GM12878 (cell line): Measurements from ENCODE around the gene KHDC1. TPM values are rescaled to one million over a fixed set of nuclear protein-coding genes. Genes with fewer than 3 reads are reported as not detected.

ENCODE experiments used
- ATAC-seq: fragments of 200-7000 bp; cut with Tn5 transposase; 3 replicates; pipeline ENCODE4 v1.9.1; 2020; ENCODE audit warnings: mild to moderate bottlenecking, moderate library complexity
- BruUV-seq: library from RNA; stranded (reverse); fragments of 400-500 nt; replicated peaks from 2 replicates; lab custom pipeline; 2021; lab: Mats Ljungman, UMichigan
- CTCF ChIA-PET: fragments of 300-600 bp; sonication (Branson Sonifier 250); formaldehyde crosslinking; extraction: SDS; loops from one replicate; lab custom pipeline; 2021; ENCODE audit warnings: inconsistent platforms; lab: Yijun Ruan, JAX
- POLR2A ChIA-PET: fragments of 350-600 bp; formaldehyde crosslinking; extraction: SDS; loops from one replicate; lab custom pipeline; 2021; ENCODE audit warnings: inconsistent platforms; lab: Charles Lee
- RAD21 ChIA-PET: fragments of 300-600 bp; sonication (Branson Sonifier 250); formaldehyde crosslinking; loops from one replicate; lab custom pipeline; 2023; ENCODE audit warnings: antibody characterized with exemption; ENCODE audit not compliant: unreplicated experiment; lab: Charles Lee
- SMC1A ChIA-PET: fragments of 300-600 bp; sonication (Branson Sonifier 250); formaldehyde crosslinking; loops from one replicate; lab custom pipeline; 2023; ENCODE audit not compliant: unreplicated experiment, uncharacterized antibody; lab: Charles Lee
- DNase-seq: peaks from one replicate; pipeline ENCODE4 v3.0.0-alpha.2; 2011; ENCODE audit warnings: low read depth, low spot score
- FAIRE-seq: peaks from 3 replicates; lab custom pipeline; 2011; peaks lifted over from hg19 to GRCh38; lab: Jason Lieb, UNC
- H2AFZ ChIP-seq: 2 replicates; pipeline ENCODE4 v1.6.0; 2011; ENCODE audit warnings: low read depth, low read length, control low read depth; ENCODE audit not compliant: control insufficient read depth
- H3K27ac ChIP-seq: 2 replicates; pipeline ENCODE4 v1.5.1; 2011; ENCODE audit warnings: control low read depth; ENCODE audit not compliant: control insufficient read depth, insufficient read depth
- H3K27me3 ChIP-seq, 2 experiments: replicated peaks in 1 of 2; 2 replicates each; pipeline versions ENCODE4 v1.6.0 to v1.6.1; 2011; ENCODE audit warnings: low read length in 1 of 2; ENCODE audit not compliant: control insufficient read depth in 2 of 2, insufficient read depth in 2 of 2
- H3K36me3 ChIP-seq, 2 experiments: 2 replicates each; pipeline ENCODE4 v1.5.1; 2011; ENCODE audit warnings: low read length in 1 of 2; ENCODE audit not compliant: control insufficient read depth in 2 of 2, insufficient read depth in 2 of 2
- H3K4me1 ChIP-seq: 2 replicates; pipeline ENCODE4 v1.6.1; 2011; ENCODE audit warnings: mild to moderate bottlenecking, low read length, moderate library complexity, mixed read lengths; ENCODE audit not compliant: control insufficient read depth, insufficient read depth
- H3K4me2 ChIP-seq: 2 replicates; pipeline ENCODE4 v1.6.0; 2011; ENCODE audit warnings: control low read depth; ENCODE audit not compliant: control insufficient read depth, insufficient read depth
- H3K4me3 ChIP-seq: fragments of 200-600 bp; sonication (generic); 2 replicates; pipeline ENCODE4 v1.5.1; 2016
- H3K79me2 ChIP-seq: 2 replicates; pipeline ENCODE4 v1.6.0; 2011; ENCODE audit warnings: low read length; ENCODE audit not compliant: control insufficient read depth, insufficient read depth
- H3K9ac ChIP-seq: 2 replicates; pipeline ENCODE4 v1.8.0; 2011; ENCODE audit warnings: low read length, control low read depth, mixed read lengths; ENCODE audit not compliant: control insufficient read depth, insufficient read depth
- H3K9me3 ChIP-seq: replicated peaks from 3 replicates; pipeline ENCODE4 v1.5.1; 2011; ENCODE audit warnings: mild to moderate bottlenecking, low read length; ENCODE audit not compliant: control insufficient read depth, insufficient read depth
- H4K20me1 ChIP-seq: 2 replicates; pipeline ENCODE4 v1.6.0; 2011; ENCODE audit not compliant: control insufficient read depth, insufficient read depth
- BACH1 ChIP-seq: fragments of 450-650 bp; IDR thresholded peaks from 2 replicates; pipeline ENCODE4 v1.6.1; 2017; ENCODE audit warnings: mild to moderate bottlenecking, borderline replicate concordance
- BCL3 ChIP-seq: IDR thresholded peaks from 2 replicates; pipeline ENCODE4 v1.6.1; 2011; ENCODE audit warnings: borderline replicate concordance, low read depth, mild to moderate bottlenecking, moderate library complexity, low read length; ENCODE audit not compliant: insufficient read depth, poor library complexity, severe bottlenecking
- CREM ChIP-seq: IDR thresholded peaks from 2 replicates; pipeline ENCODE4 v1.6.1; 2014; ENCODE audit warnings: antibody characterized with exemption, low read depth
- NFYA ChIP-seq: IDR thresholded peaks from 2 replicates; pipeline ENCODE4 v1.6.1; 2011; ENCODE audit warnings: low read depth, mild to moderate bottlenecking, low read length, improper control_type of control experiment, borderline replicate concordance
- NFYB ChIP-seq: IDR thresholded peaks from 2 replicates; pipeline ENCODE4 v1.6.1; 2011; ENCODE audit warnings: low read depth, mild to moderate bottlenecking, low read length, improper control_type of control experiment, moderate library complexity; ENCODE audit not compliant: insufficient read depth
- PKNOX1 ChIP-seq: fragments of 450-650 bp; IDR thresholded peaks from 2 replicates; pipeline ENCODE4 v1.6.1; 2016; ENCODE audit warnings: mild to moderate bottlenecking
- RUNX3 ChIP-seq: IDR thresholded peaks from 2 replicates; pipeline ENCODE4 v1.6.1; 2012; ENCODE audit warnings: low read length, inconsistent platforms
- SIN3A ChIP-seq: IDR thresholded peaks from 2 replicates; pipeline ENCODE4 v1.6.1; 2012; ENCODE audit warnings: low read depth, low read length, improper control_type of control experiment
- in situ Hi-C: fragments of 300-500 bp; cut with MboI; formaldehyde crosslinking; loops from 9 replicates; pipeline ENCODE4 v1.14.3; 2018; ENCODE audit warnings: mixed read lengths
- intact Hi-C: fragments of 100-400 bp; cut with micrococcal nuclease; formaldehyde crosslinking; loops from one replicate; pipeline ENCODE4 v1.14.2; 2022; ENCODE audit not compliant: unreplicated experiment
- polyA plus RNA-seq, 11 experiments: library from polyadenylated mRNA; depleted of rRNA in 4 of 11; unstranded in 6 of 11; stranded (reverse) in 5 of 11; fragments of >200 nt; fragmentation: Nextera tagmentation in 4 of 11; fragmentation: Illumina TruSeq in 1 of 11; extraction: Ambion mirVana in 4 of 11; extraction: Trizol in 1 of 11; gene quantifications; 1 replicate in 1 of 11; 2 replicates in 10 of 11; pipeline versions ENCODE4 v1.2.1 to v1.2.3, GENCODE V29; 2011 to 2016; ENCODE audit warnings: inconsistent platforms in 2 of 11, missing spikeins in 2 of 11, low read depth in 1 of 11
- total RNA-seq, 4 experiments: library from RNA; depleted of rRNA in 3 of 4; stranded (reverse); fragments of >200 nt in 3 of 4; fragmentation: Illumina TruSeq in 1 of 4; extraction: Trizol in 1 of 4; gene quantifications; 2 replicates each; pipeline versions ENCODE4 v1.2.1 to v1.2.3, GENCODE V29; 2013 to 2021
- TF ChIP-seq, protein P1 (sequence below): fragments of 150-350 bp; IDR thresholded peaks from 2 replicates; pipeline ENCODE4 v1.6.1; 2016; ENCODE audit warnings: low read depth, low read length
- TF ChIP-seq, protein P2 (sequence below): fragments of 450-650 bp; IDR thresholded peaks from 2 replicates; pipeline ENCODE4 v1.6.1; 2016; ENCODE audit warnings: mild to moderate bottlenecking, moderate library complexity, borderline replicate concordance

Gene KHDC1
- total and polyA plus RNA-seq, 10 of the 15 experiments (the other 5 are each of a cell fraction or from before 2014, with no cell fraction given) = 3.3 to 8.7 (median 6.3) TPM

DNA sequence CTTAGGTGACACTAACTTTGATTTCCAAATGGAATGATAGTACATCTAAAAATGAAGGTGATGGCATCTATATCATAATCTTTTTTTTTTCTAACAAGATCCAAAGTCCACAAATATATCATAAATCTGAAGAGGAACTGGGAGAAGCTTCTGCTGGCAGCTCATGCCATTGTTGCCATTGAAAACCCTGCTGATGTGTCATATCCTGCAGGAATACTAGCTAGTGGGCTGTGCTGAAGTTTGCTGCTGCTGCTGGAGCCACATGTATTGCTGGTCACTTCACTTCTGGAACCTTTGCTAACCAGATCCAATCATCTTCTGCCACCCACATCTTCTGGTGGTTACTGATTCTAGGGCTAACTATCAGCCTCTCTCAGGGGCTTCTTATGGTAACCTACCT, 27.4 kb upstream of the KHDC1 start:
- FAIRE-seq = no peak
- no peaks in the 10 kb centered on the region for H3K79me2 ChIP-seq
- SMC1A ChIA-PET = interaction anchor here (1.4 kb wide), 1 partner anchor 36 kb away, joined by 6 read pairs; no protein-coding TSS in a partner anchor
- in situ Hi-C loops = no loop called here
- ATAC-seq = no peak
- no peak overlapping the region for H2AFZ ChIP-seq
- CTCF ChIA-PET = interaction anchor here (1.3 kb wide), 1 partner anchor 36 kb away, joined by 3 read pairs; no protein-coding TSS in a partner anchor
- no peak for DNase-seq
- no peaks in the 10 kb centered on the region for H3K27me3 ChIP-seq
- H3K9me3 ChIP-seq = no peaks in the 10 kb centered on the region
- H3K36me3 ChIP-seq = no peaks in the 10 kb centered on the region; a peak in 1 of 4 replicates
- H3K4me1 ChIP-seq = no peaks in the 10 kb centered on the region
- intact Hi-C loops = no loop called here
- no peak overlapping the region for H3K4me2 ChIP-seq
- RAD21 ChIA-PET = no interaction called here
- H3K9ac ChIP-seq = no peak overlapping the region
- no peak for TF ChIP-seq CREM
- no peak for TF ChIP-seq BACH1
- no peak for TF ChIP-seq BCL3
- TF ChIP-seq NFYB = no peak
- TF ChIP-seq RUNX3 = no peak
- no peak for TF ChIP-seq SIN3A
- TF ChIP-seq, protein P1, sequence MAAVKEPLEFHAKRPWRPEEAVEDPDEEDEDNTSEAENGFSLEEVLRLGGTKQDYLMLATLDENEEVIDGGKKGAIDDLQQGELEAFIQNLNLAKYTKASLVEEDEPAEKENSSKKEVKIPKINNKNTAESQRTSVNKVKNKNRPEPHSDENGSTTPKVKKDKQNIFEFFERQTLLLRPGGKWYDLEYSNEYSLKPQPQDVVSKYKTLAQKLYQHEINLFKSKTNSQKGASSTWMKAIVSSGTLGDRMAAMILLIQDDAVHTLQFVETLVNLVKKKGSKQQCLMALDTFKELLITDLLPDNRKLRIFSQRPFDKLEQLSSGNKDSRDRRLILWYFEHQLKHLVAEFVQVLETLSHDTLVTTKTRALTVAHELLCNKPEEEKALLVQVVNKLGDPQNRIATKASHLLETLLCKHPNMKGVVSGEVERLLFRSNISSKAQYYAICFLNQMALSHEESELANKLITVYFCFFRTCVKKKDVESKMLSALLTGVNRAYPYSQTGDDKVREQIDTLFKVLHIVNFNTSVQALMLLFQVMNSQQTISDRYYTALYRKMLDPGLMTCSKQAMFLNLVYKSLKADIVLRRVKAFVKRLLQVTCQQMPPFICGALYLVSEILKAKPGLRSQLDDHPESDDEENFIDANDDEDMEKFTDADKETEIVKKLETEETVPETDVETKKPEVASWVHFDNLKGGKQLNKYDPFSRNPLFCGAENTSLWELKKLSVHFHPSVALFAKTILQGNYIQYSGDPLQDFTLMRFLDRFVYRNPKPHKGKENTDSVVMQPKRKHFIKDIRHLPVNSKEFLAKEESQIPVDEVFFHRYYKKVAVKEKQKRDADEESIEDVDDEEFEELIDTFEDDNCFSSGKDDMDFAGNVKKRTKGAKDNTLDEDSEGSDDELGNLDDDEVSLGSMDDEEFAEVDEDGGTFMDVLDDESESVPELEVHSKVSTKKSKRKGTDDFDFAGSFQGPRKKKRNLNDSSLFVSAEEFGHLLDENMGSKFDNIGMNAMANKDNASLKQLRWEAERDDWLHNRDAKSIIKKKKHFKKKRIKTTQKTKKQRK = no peak
- no peak for TF ChIP-seq PKNOX1
- TF ChIP-seq NFYA = no peak
- TF ChIP-seq, protein P2, sequence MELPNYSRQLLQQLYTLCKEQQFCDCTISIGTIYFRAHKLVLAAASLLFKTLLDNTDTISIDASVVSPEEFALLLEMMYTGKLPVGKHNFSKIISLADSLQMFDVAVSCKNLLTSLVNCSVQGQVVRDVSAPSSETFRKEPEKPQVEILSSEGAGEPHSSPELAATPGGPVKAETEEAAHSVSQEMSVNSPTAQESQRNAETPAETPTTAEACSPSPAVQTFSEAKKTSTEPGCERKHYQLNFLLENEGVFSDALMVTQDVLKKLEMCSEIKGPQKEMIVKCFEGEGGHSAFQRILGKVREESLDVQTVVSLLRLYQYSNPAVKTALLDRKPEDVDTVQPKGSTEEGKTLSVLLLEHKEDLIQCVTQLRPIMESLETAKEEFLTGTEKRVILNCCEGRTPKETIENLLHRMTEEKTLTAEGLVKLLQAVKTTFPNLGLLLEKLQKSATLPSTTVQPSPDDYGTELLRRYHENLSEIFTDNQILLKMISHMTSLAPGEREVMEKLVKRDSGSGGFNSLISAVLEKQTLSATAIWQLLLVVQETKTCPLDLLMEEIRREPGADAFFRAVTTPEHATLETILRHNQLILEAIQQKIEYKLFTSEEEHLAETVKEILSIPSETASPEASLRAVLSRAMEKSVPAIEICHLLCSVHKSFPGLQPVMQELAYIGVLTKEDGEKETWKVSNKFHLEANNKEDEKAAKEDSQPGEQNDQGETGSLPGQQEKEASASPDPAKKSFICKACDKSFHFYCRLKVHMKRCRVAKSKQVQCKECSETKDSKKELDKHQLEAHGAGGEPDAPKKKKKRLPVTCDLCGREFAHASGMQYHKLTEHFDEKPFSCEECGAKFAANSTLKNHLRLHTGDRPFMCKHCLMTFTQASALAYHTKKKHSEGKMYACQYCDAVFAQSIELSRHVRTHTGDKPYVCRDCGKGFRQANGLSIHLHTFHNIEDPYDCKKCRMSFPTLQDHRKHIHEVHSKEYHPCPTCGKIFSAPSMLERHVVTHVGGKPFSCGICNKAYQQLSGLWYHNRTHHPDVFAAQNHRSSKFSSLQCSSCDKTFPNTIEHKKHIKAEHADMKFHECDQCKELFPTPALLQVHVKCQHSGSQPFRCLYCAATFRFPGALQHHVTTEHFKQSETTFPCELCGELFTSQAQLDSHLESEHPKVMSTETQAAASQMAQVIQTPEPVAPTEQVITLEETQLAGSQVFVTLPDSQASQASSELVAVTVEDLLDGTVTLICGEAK = no peak
- TF ChIP-seq, all 136 proteins: peak for 0
- H3K4me3 ChIP-seq = no peak overlapping the region
- BruUV-seq = no TSS peak
- POLR2A ChIA-PET = no interaction called here
- no peak overlapping the region for H3K27ac ChIP-seq
- H4K20me1 ChIP-seq = no peaks in the 10 kb centered on the region
